Activated T-helper 17 cell treated with anti-CD3 and anti-CD28 coated beads, Interleukin-2, amount 50 U/mL, for 72 hours (primary cell): ENCODE results near the gene NSF. TPM values are rescaled to one million over a fixed set of nuclear protein-coding genes. Genes with fewer than 3 reads are reported as not detected.
"Not testable (repeated sequence)": the region's sequence is repeated elsewhere in the genome, so short reads cannot be mapped to it uniquely, and the experiment has no call there.

ENCODE experiments used
- ATAC-seq: fragments of 150-1000 bp; cut with Tn5 transposase; replicated peaks from 2 replicates; pipeline ENCODE4 v1.10.0; 2021; ENCODE audit warnings: mild to moderate bottlenecking, moderate library complexity
- H3K27ac Mint-ChIP-seq: one replicate; pipeline ENCODE4 v1.8.0; 2022; ENCODE audit warnings: mixed read lengths
- H3K27me3 Mint-ChIP-seq: one replicate; pipeline ENCODE4 v1.8.0; 2022; ENCODE audit warnings: mixed read lengths
- H3K36me3 Mint-ChIP-seq: one replicate; pipeline ENCODE4 v1.8.0; 2022; ENCODE audit warnings: low read depth, mild to moderate bottlenecking, mixed read lengths
- H3K4me1 Mint-ChIP-seq: one replicate; pipeline ENCODE4 v1.8.0; 2022; ENCODE audit warnings: mixed read lengths
- H3K4me3 Mint-ChIP-seq: one replicate; pipeline ENCODE4 v1.8.0; 2022; ENCODE audit warnings: mild to moderate bottlenecking, mixed read lengths
- H3K9me3 Mint-ChIP-seq: one replicate; pipeline ENCODE4 v1.8.0; 2022; ENCODE audit warnings: mixed read lengths
- total RNA-seq, 2 donors: library from RNA; stranded (reverse); gene quantifications; one replicate each; pipeline ENCODE4 v1.2.3, GENCODE V29; 2022

The NSF gene
- total RNA-seq, 2 donors from 2014 or later: 35.0 to 45.1 TPM

DNA sequence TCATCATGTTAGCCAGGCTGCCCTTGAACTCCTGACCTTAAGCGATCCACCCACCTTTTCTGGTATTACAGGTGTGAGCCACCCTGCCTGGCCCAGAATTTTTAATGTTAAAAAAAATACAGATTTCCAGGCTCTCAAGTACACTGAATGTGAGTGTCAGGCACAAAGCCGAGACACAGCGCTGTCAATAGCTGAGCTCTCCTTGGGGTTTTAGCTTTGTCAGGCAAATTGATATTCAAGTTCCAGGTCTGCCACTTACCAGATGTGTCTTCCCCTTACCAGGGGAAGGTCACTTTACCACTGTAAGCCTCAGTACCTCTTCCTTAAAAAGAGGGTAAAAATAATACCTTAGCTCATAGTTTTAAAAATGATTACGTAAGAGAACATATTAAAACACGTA lies 67.8 kb downstream of the NSF start:
- not testable (repeated sequence) for H3K9me3 Mint-ChIP-seq, ATAC-seq, H3K4me3 Mint-ChIP-seq, H3K4me1 Mint-ChIP-seq, H3K36me3 Mint-ChIP-seq, H3K27me3 Mint-ChIP-seq, H3K27ac Mint-ChIP-seq

DNA sequence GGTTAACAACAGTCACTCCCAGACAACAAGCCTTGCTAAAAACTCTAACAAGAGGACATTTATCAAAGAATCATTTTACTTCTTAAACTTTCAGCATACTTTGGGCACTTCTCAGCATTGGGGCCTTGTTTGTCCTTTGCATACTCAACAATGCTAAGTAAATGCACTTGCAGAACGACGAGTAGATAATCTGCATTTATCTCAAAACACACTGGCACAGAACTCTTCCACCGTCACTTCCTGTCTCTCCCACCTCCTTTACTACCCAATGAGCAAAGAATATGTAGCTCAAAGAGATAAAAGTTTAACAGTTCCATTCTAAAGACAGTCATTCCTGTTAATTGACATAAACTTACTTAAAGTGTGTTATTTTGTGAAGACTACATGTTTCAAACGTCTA lies 69.2 kb downstream of the NSF start:
- H3K27me3 Mint-ChIP-seq, H3K4me1 Mint-ChIP-seq, ATAC-seq, H3K27ac Mint-ChIP-seq, H3K36me3 Mint-ChIP-seq, H3K4me3 Mint-ChIP-seq, H3K9me3 Mint-ChIP-seq: not testable (repeated sequence)

DNA sequence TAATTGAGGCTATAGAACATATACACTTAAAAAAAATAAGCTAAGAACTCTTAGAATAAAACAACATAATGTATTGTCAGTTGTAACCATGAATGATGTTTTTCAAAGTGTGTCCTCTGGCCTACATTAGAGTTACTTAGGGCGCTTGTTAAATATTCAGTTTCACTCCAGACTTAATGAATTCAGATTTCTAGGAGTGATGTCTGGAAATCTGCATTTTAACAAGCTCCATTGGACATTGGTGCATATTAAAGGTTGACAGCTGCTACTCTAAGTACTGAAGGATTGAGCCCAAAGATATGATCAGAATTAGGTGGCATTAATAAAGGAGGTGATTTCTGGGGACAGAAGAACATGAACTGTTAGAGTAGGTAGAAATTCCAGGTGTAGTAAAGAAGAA lies 72.7 kb downstream of the NSF start:
- not testable (repeated sequence) for H3K27ac Mint-ChIP-seq, H3K9me3 Mint-ChIP-seq, H3K27me3 Mint-ChIP-seq, H3K4me3 Mint-ChIP-seq, H3K36me3 Mint-ChIP-seq, H3K4me1 Mint-ChIP-seq, ATAC-seq

DNA sequence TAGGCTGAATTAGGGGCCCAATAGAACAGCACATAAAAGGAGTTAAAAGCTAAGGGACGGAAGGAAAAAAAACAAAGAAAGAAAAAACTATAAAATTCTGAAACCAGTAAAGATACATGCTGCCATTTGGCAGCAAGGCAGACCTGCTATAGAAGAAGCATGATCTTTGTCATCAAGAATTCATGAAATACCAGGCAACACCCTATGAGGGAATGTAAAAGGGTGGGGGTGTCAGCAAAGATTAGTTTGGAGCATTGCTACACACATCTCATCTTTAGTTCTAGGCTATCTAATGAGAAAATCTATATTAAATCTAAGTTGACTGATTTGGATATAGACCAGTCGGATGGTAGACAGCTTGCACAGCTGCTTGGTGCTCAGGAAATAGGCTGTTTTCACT lies 73.1 kb downstream of the NSF start:
- H3K27me3 Mint-ChIP-seq, H3K4me3 Mint-ChIP-seq, H3K36me3 Mint-ChIP-seq, H3K4me1 Mint-ChIP-seq, ATAC-seq, H3K9me3 Mint-ChIP-seq, H3K27ac Mint-ChIP-seq: not testable (repeated sequence)

DNA sequence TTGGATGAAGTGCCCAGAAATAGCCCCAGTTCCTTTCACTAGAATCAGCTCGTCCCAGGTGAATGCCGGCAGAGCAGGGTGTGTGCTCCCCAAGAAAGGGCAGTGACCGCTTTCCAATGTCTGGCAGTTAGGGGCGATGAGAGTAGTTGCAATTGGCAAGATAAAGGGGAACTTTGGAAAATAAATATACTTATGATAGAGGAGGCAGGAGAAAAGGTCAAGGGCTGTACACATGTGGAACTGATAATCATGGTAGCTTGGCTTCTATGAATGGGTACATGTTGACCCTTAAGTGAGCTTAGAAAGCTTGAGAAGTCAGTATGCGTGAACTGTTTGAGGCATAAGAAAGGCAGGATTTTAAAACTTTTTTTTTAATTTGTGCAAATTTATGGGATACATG lies 75.5 kb downstream of the NSF start:
- H3K9me3 Mint-ChIP-seq, ATAC-seq: not testable (repeated sequence)

DNA sequence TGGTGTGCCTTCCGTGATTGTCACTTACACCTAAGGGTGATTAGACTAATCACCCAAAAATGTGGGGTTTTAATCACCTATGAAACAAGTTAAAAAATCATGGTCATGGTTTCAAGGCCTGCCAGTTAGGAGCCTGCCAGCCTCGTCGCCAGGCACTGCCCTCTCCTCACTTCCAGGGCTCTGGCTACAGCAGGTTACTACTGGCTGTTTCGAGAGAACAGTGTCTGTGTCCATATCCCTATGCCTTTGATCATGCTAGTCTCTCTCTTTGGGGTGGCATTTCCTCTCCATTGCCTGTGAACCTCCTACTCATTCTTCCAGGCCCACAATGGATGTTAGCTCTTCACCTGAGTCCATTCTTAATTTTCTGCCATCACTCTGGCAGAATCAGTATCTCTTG lies 80.3 kb downstream of the NSF start:
- H3K27me3 Mint-ChIP-seq, H3K4me3 Mint-ChIP-seq, ATAC-seq, H3K4me1 Mint-ChIP-seq, H3K27ac Mint-ChIP-seq, H3K36me3 Mint-ChIP-seq, H3K9me3 Mint-ChIP-seq: not testable (repeated sequence)

More for the DNA sequence above, 75.5 kb downstream of the NSF start:
- H3K4me1 Mint-ChIP-seq, H3K27ac Mint-ChIP-seq, H3K4me3 Mint-ChIP-seq, H3K27me3 Mint-ChIP-seq, H3K36me3 Mint-ChIP-seq: not testable (repeated sequence)

DNA sequence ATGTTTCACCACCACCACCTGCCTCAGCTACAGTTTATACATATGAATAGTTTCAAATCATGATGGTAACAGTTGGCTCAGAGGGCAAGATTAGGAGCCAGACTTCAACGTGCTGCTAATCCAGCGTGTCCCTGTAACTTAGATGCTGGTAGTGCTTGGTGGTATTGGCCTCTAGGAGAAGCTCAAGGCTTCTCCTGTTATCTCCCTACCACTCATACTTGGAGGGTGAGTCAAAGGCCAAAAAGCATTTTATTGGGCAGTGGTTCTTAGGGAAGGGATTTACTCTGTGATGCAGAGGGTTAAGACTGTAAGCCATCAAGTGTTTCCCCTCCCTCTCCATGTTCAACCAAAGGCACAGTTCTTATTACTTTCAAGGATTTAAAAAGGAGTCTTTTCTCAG lies 82.3 kb downstream of the NSF start:
- H3K9me3 Mint-ChIP-seq, H3K4me1 Mint-ChIP-seq, H3K36me3 Mint-ChIP-seq, H3K27me3 Mint-ChIP-seq, H3K4me3 Mint-ChIP-seq, H3K27ac Mint-ChIP-seq, ATAC-seq: not testable (repeated sequence)

DNA sequence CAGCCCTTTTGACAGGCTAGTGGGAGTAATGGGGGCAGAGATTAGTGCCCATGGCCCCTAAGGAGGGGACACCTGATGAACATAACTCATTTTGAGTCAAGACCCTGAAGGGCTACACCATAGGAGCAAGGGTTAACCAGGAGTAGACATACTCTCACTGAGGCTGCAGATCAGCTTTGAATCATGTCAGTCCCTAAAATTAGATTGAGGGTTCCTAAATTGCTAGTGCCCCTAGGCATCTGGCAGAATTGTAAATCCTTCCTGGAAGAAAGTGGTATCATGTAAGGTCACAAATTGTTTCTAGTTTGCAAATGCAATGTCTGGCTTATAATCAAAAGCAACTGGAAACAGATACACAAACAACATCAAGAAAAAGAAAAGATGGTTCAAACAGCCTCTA lies 87.3 kb downstream of the NSF start:
- H3K4me1 Mint-ChIP-seq: not testable (repeated sequence)

DNA sequence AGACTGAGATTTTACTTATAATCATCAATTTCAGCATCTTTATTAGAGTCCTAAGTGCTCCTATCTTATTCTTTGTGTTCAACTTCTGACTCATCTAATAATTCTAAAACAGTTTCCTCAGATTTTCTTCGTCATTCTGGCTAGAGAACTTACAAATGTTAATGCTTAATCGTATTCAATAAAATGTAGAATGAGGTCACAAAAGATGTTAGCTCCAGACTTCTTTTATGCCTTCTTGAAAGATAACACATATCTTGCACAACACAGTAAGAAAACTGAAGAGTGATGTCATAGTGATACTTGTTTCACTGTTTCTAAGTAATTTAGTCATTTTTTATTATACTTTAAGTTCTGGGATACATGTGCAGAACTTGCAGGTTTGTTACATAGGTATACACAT lies 93.2 kb downstream of the NSF start:
- H3K27me3 Mint-ChIP-seq, H3K27ac Mint-ChIP-seq, H3K4me3 Mint-ChIP-seq, H3K9me3 Mint-ChIP-seq, H3K4me1 Mint-ChIP-seq, ATAC-seq, H3K36me3 Mint-ChIP-seq: not testable (repeated sequence)

More for the DNA sequence above, 87.3 kb downstream of the NSF start:
- H3K4me3 Mint-ChIP-seq, H3K27ac Mint-ChIP-seq, H3K9me3 Mint-ChIP-seq, ATAC-seq, H3K27me3 Mint-ChIP-seq, H3K36me3 Mint-ChIP-seq: not testable (repeated sequence)

DNA sequence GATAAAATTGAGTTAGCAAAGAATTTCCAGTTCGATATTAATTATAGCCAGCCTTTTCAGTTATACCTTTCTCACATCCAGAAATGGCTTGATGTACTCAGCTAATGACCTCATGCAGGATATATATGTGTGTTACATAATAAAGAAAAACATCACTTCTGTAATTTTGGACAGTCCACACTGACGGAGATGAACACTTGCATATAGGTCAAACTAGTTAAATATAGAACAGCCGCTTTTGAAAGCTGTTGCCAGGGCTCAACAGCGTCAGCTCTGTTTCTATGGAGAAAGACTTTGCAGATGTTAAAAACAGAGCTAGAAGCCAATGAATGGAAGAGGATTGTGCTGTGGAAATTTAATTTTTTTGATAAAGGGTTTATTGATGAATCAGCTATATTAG lies 94.8 kb downstream of the NSF start:
- H3K36me3 Mint-ChIP-seq, H3K4me3 Mint-ChIP-seq, ATAC-seq, H3K27ac Mint-ChIP-seq, H3K4me1 Mint-ChIP-seq, H3K27me3 Mint-ChIP-seq, H3K9me3 Mint-ChIP-seq: not testable (repeated sequence)

DNA sequence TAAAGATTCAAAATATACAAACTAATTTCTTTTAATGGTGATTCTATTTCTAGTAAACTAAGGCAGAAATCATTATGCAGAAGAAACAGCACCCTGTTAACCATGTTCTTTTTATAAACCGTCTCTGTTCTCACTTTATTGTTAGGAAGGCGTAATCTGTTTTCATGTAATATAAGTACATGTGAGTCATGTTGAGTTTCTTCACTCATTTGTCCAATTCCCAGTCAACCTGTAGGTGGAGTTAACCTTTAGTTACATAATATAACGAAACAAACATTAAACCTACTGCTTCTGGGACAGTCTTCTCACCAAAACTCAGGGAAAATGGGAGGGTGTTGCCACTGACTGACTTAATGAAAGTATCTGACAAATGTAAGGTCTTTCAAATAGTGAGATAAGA lies 101.7 kb downstream of the NSF start:
- not testable (repeated sequence) for H3K36me3 Mint-ChIP-seq, H3K9me3 Mint-ChIP-seq, ATAC-seq, H3K4me1 Mint-ChIP-seq, H3K27me3 Mint-ChIP-seq, H3K27ac Mint-ChIP-seq, H3K4me3 Mint-ChIP-seq

DNA sequence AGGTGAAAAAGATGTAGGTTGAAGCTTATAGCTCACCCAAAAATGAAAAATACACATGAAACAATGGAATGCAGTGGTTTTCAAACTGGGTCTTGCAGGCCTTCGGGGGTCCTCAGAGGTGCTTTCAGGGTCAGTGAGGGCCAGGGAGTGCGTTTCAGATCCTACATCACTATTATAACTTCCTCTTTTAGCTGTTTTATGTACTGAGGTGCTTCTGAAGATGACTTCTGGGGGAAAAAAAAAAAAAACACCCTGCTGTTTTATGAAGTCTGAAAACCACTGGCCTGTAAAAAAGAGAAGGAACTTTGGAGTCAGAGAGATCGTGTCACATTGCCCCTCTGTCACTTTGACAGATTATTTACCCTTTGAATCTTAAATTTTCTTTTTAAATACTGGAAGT lies 102.8 kb downstream of the NSF start:
- H3K27ac Mint-ChIP-seq, H3K9me3 Mint-ChIP-seq, H3K27me3 Mint-ChIP-seq, H3K4me3 Mint-ChIP-seq, H3K4me1 Mint-ChIP-seq, H3K36me3 Mint-ChIP-seq, ATAC-seq: not testable (repeated sequence)

DNA sequence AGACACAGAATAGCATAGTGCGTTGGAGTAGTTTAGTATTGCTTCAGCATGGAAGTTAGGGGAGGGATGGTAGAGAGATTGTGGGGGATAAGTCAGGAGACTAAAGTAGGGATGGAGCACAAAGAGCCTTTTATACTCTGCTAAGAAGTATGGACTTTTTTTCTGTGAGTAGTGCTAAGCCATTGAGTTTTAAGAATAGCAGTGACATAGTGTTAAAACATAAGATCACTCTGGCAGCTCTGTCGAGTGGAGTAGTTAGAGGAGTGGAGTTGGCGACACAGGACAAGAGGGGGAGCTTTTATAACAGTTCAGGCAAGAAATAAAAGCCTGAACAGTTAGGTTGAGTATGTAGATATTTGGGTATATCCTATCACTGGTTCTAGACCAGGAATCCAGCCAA lies 106.1 kb downstream of the NSF start:
- ATAC-seq, H3K4me1 Mint-ChIP-seq, H3K4me3 Mint-ChIP-seq, H3K9me3 Mint-ChIP-seq, H3K36me3 Mint-ChIP-seq, H3K27me3 Mint-ChIP-seq, H3K27ac Mint-ChIP-seq: not testable (repeated sequence)

DNA sequence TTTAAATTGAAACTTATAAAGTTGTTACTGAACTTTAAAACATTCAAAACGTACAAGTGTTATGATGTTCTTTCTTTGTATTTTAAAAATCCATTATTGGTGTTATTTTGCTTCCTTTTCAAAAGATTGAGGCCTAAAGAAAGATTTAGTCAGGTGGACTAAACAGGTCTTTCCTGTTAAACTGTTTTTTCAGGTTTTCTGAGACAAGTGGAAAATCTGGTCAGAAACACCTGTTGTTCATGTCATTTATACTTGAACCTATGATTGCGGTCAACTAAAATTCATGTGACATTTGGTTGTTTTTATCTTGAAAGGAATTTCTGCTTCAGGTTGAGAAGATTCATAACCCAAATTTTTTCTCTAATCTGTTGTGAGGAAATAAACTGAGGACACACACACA lies 108.5 kb downstream of the NSF start:
- not testable (repeated sequence) for H3K9me3 Mint-ChIP-seq, H3K36me3 Mint-ChIP-seq, ATAC-seq, H3K4me3 Mint-ChIP-seq, H3K4me1 Mint-ChIP-seq, H3K27me3 Mint-ChIP-seq, H3K27ac Mint-ChIP-seq

DNA sequence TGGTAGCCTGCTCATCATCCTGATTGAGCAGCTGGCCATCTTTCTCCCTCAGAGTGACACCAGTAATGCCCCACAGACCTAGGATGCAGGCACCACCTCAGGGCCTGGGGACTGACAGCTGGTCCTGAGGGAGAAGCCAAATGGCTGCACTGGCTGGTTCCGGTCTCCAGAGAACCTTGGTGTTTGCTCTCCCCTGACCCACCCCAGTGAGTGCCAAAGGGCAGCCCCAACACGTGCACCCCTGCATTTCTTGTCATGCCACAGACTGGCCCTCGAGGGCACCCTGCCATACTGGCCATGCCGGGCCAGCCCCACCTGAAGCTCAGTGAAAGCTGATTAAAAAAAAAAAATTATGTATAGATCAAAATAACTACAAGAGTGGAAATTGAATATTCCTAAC lies 127.5 kb downstream of the NSF start:
- Mint-ChIP-seq H3K27me3 (no peaks in the 10 kb centered on the region), H3K9me3 (no peaks in the 10 kb centered on the region), H3K4me1 (peaks cover 2% of the 10 kb centered on the region), H3K36me3 (peaks cover 40% of the 10 kb centered on the region), H3K4me3 (no peak overlapping the region), H3K27ac (no peak overlapping the region)
- ATAC-seq: no peak

DNA sequence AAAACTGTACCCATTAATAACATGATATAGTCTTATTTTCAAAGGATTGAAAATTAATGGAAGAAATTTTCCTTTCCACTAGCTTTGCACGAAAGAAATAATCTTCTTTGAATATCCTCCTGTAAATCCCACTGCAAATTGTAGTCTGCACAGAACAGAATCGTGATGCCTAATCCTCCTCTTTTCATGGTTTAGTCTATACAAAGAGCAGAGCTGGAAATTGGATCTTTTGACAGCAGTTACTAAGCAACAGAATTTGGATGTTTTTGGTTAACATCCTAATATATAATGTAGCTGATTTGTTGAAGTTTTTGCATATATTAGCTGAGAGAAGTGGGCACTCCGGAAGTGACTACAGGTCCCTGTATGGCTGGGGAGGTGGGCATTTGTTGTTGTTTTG lies 129.4 kb downstream of the NSF start:
- no peak overlapping the region for H3K27ac Mint-ChIP-seq
- no peak overlapping the region for H3K4me3 Mint-ChIP-seq
- H3K36me3 Mint-ChIP-seq: peaks cover 28% of the 10 kb centered on the region
- no peaks in the 10 kb centered on the region for H3K9me3 Mint-ChIP-seq
- H3K27me3 Mint-ChIP-seq: no peaks in the 10 kb centered on the region
- ATAC-seq: no peak
- H3K4me1 Mint-ChIP-seq: no peaks in the 10 kb centered on the region

DNA sequence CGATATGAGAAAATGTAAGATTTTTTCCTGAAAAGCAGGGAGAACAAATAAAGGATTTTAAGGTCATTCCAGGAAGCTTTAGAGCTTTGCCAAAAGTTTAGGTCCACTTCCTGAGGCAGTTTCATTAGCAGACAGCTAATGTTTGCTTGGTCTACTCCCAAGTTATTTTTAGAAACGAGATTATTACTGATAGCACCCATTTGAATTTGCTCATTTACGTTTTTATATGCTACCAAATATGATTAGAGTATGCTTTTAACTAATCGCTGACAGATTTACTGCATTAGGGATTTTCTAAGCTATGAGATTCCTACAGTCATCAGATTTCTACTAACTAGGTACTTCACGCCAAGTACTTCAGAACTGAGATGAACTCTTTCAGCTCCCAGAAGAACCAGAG lies 129.9 kb downstream of the NSF start:
- no peak overlapping the region for H3K4me3 Mint-ChIP-seq
- H3K36me3 Mint-ChIP-seq: peaks cover 23% of the 10 kb centered on the region
- H3K9me3 Mint-ChIP-seq: no peaks in the 10 kb centered on the region
- H3K27ac Mint-ChIP-seq: no peak overlapping the region
- no peaks in the 10 kb centered on the region for H3K27me3 Mint-ChIP-seq
- no peak for ATAC-seq
- H3K4me1 Mint-ChIP-seq: no peaks in the 10 kb centered on the region
